SHP77 (cell line): ENCODE results near the gene TGFB2.

Source experiments
- DNase-seq, 2 experiments: peaks; one replicate each; lab custom pipeline; 2025; lab: John Stamatoyannopoulos, UW

The TGFB2 gene

GRCh38 chr1:218392780-218393179 lies 47.6 kb downstream of the TGFB2 start:
- no peak for DNase-seq

GRCh38 chr1:218394416-218394815 lies 49.3 kb downstream of the TGFB2 start:
- DNase-seq = no peak

GRCh38 chr1:218394989-218395388 lies 49.9 kb downstream of the TGFB2 start:
- no peak for DNase-seq

GRCh38 chr1:218395916-218396315 lies 50.8 kb downstream of the TGFB2 start:
- DNase-seq = no peak

- no peak for DNase-seq
These were observed 52.7 kb downstream of the TGFB2 start for GRCh38 chr1:218397752-218398339.

GRCh38 chr1:218400624-218401023 lies 55.5 kb downstream of the TGFB2 start:
- no peak for DNase-seq

GRCh38 chr1:218401441-218401997 lies 56.4 kb downstream of the TGFB2 start:
- DNase-seq = no peak

- peak; percentile 71 to 80 for DNase-seq
These were observed 57.1 kb downstream of the TGFB2 start for GRCh38 chr1:218401998-218402785.

GRCh38 chr1:218402786-218403120 lies 57.6 kb downstream of the TGFB2 start:
- peak; percentile 32 to 58 for DNase-seq

GRCh38 chr1:218403300-218403699 lies 58.2 kb downstream of the TGFB2 start:
- DNase-seq = no peak

GRCh38 chr1:218407630-218408029 lies 62.5 kb downstream of the TGFB2 start:
- no peak for DNase-seq

- no peak for DNase-seq
These were observed 63.0 kb downstream of the TGFB2 start for GRCh38 chr1:218408135-218408534.

- no peak for DNase-seq
These were observed 63.8 kb downstream of the TGFB2 start for GRCh38 chr1:218408942-218409341.

- DNase-seq = no peak
These were observed 64.9 kb downstream of the TGFB2 start for GRCh38 chr1:218409946-218410510.

GRCh38 chr1:218411101-218411500 lies 66.0 kb downstream of the TGFB2 start:
- DNase-seq = no peak

GRCh38 chr1:218412171-218412570 lies 67.0 kb downstream of the TGFB2 start:
- DNase-seq = no peak

GRCh38 chr1:218413179-218413578 lies 68.0 kb downstream of the TGFB2 start:
- no peak for DNase-seq

- no peak for DNase-seq
These were observed 69.1 kb downstream of the TGFB2 start for GRCh38 chr1:218414060-218414728.

- no peak for DNase-seq
These were observed 70.6 kb downstream of the TGFB2 start for GRCh38 chr1:218415726-218416125.

GRCh38 chr1:218421531-218421930 lies 76.4 kb downstream of the TGFB2 start:
- no peak for DNase-seq

GRCh38 chr1:218424502-218424901 lies 79.4 kb downstream of the TGFB2 start:
- no peak for DNase-seq

- DNase-seq = no peak
These were observed 80.7 kb downstream of the TGFB2 start for GRCh38 chr1:218425647-218426342.
